ENCODE measurements around the gene AHCYL1. TPM values are rescaled to one million over a fixed set of nuclear protein-coding genes. Genes with fewer than 3 reads are reported as not detected.

The AHCYL1 gene
- 61.2 and 76.2 TPM in 2 replicates for total RNA-seq

DNA sequence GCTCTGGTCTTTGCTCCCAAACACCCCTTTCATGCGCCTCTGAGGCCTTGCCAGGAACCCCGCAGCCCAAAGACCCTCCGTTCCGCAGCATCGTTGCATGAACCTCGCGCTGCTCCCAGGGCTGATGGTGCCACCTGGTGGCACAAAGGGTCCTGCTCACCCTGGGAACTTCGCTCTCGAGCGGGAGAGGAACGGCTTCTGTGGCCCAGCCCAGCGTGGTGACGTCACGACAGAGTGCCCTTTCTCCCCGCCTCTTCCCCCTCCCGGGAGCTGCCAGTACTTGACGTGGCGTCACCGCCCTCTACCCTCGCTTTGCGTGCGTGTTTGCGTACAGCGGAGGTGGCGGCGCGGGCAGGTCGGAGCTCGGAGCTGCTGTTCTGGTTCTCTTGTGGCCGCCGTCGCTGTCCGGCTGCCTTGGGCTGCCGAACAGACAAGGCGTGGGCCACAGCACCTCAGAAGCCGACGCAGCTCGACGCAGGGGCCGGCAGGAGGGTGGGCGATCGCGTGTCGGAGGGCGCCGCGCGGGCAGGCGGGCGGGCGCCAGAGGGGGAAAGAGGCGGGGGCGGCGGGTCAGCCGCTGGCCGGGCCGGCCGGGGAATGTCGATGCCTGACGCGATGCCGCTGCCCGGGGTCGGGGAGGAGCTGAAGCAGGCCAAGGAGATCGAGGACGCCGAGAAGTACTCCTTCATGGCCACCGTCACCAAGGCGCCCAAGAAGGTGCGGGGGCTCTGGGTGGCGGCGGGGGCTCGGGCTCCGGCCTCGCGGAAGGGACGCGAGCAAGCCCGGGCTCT lies at the start of gene AHCYL1:
Gene AHCYL1 (plus strand): TSS at position 310 of the 791 bp plus-strand sequence. CDS start 288 bp downstream, at position 598.

DNA sequence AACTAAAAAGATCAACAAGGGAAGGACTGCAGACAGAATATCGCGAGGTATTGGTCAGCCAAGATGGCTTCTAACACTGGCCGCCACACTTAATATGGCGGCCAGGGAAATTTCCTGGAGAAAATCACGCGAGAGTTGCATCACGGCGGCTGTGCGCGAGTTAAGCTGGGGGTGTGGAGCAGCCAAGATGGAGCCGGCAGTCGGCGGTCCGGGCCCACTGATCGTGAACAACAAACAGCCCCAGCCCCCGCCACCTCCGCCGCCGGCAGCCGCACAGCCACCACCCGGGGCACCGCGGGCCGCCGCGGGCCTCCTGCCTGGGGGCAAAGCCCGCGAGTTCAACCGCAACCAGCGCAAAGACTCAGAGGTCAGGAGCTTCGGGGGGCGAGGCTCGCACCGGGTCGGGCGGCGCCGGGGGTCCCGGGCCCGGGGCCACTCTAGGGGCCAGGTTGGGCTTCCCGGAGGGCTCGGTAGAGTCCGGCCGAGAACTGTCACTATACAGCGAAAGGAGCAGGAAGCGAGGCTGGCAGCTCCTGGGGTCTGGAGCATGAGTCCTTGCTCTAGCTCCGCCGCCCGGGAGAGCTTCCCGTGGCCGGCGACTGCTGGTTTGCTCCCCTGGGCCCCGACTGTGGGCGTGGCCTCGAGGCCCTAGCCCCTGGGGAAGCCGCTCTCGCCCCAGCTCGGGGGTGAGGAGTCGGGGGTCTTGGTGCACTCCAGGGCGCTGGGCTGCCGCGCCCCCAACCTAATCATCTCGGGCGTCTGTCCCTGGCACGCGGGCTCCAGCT lies 50.1 kb downstream of the AHCYL1 start, which contains the start of gene STRIP1:
Gene STRIP1 (plus strand): TSS at position 174 of the 785 bp plus-strand sequence. CDS start 14 bp downstream, at position 188.

DNA sequence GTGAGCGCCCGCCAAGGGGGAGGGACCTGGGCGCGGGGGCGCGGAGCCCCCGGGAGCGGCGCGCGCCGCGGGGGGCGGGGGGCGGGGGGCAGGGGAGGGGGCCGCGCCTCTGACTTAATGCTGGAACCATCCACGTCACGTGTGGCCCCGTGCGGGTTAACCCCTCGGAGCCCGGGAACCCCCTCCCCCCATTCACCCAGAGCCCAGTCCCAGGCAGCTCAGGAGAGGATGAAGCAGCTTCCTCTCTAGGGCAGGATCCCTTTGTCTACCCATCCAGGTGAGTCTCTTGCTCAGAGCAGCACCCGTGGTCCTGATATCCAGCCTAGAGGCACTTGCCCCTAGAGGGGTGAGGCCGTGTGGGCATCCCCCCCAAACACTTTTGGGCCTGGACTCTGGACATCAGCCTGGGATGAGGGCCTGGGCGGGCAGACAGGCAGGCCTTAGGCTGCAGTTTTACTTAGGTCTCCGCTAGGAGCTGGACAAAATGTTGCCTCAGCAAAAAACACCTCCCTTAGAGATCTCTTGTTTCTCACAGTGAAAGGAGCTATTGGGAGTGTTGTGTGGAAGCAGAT lies 86.2 kb downstream of the AHCYL1 start, which contains the start of gene ALX3:
Gene ALX3 (minus strand): TSS at position 2 of the 572 bp plus-strand sequence. CDS start 60 bp downstream, outside the sequence.

Other genes starting within 250 kb of the AHCYL1 start
- 22.7 and 43.5 TPM in 2 replicates for gene GSTM3, start 243.7 kb upstream of the AHCYL1 start, total RNA-seq
- not detected in 2 replicates for gene EPS8L3, start 220.8 kb upstream of the AHCYL1 start, total RNA-seq
- gene CSF1, start 73.9 kb upstream of the AHCYL1 start, total RNA-seq: 11.4 and 17.7 TPM in 2 replicates
- gene STRIP1, start 49.9 kb downstream of the AHCYL1 start, total RNA-seq: 43.1 and 44.7 TPM in 2 replicates
- gene ALX3, start 85.9 kb downstream of the AHCYL1 start, total RNA-seq: not detected in 2 replicates
- not detected in 2 replicates for gene UBL4B, start 127.7 kb downstream of the AHCYL1 start, total RNA-seq
- gene SLC6A17, start 165.7 kb downstream of the AHCYL1 start, total RNA-seq: 0.13 and 0.22 TPM in 2 replicates
- 8.8 and 13.6 TPM in 2 replicates for gene KCNC4, start 225.5 kb downstream of the AHCYL1 start, total RNA-seq